ENCODE measurements around the gene RASA1.

GRCh38 chr5:87246061-87246460 is 21.6 kb upstream of the RASA1 start:
- TF ChIP-seq CTCF (IDR thresholded peaks at IDR 0.05; ENCODE audit: low read depth, low read length, poor library complexity, severe bottlenecking) (no peak), EZH2phosphoT487 (IDR thresholded peaks at IDR 0.05; ENCODE audit: borderline replicate concordance, low read length) (no peak)

Measured in DOHH2 (cell line).